Gastrocnemius medialis (tissue), 4 donors: ENCODE data around the gene ITGB2.

Experiments used
- CTCF ChIP-seq, 5 experiments: fragments of 450-650 bp in 3 of 5; fragments of 200-600 bp in 2 of 5; sonication (generic) in 2 of 5; IDR thresholded peaks in 4 of 5; conservative IDR thresholded peaks in 1 of 5; 1 replicate in 4 of 5; 2 replicates in 1 of 5; pipeline ENCODE4 v1.5.1; 2016 to 2019; ENCODE audit warnings: antibody characterized with exemption in 5 of 5, mild to moderate bottlenecking in 3 of 5, moderate library complexity in 3 of 5
- POLR2A ChIP-seq, 2 donors: fragments of 450-650 bp; IDR thresholded peaks; one replicate each; pipeline ENCODE4 v1.6.1; 2017; ENCODE audit warnings: antibody characterized with exemption in 2 of 2, mild to moderate bottlenecking in 2 of 2, moderate library complexity in 2 of 2

- no peak for TF ChIP-seq CTCF (IDR thresholded peaks at IDR 0.05 in 4 of 5, conservative IDR thresholded peaks at IDR 0.05 in 1 of 5)
- no peak for TF ChIP-seq POLR2A (IDR thresholded peaks at IDR 0.05)
Observed at GRCh38 chr21:44849616-44850130, 71.0 kb downstream of the ITGB2 start.
